ENCODE data around the gene HLA-DQA2. TPM values are rescaled to one million over a fixed set of nuclear protein-coding genes. Genes with fewer than 3 reads are reported as not detected.
"Not testable (repeated sequence)": the region's sequence is repeated elsewhere in the genome, so short reads cannot be mapped to it uniquely, and the experiment has no call there.

HLA-DQA2 gene
- total and polyA plus RNA-seq, 2 of the 13 experiments (the other 11 are each of a cell fraction or from before 2014, with no cell fraction given) = not detected

GRCh38 chr6:32703347-32703746 is 37.8 kb upstream of the HLA-DQA2 start (continued):
- no peak for TF ChIP-seq KDM6A (CRISPR knock-in tag; IDR thresholded peaks at IDR 0.05; ENCODE audit: low read depth)
- no peak for TF ChIP-seq SMARCC2 (IDR thresholded peaks at IDR 0.05)
- TF ChIP-seq ZNF253 (CRISPR knock-in tag; IDR thresholded peaks at IDR 0.05; ENCODE audit: borderline replicate concordance) = no peak
- TF ChIP-seq REPIN1 (CRISPR knock-in tag; IDR thresholded peaks at IDR 0.05; ENCODE audit: borderline replicate concordance, low read depth) = no peak
- no peak for TF ChIP-seq TMF1 (CRISPR knock-in tag; IDR thresholded peaks at IDR 0.05; ENCODE audit: low read depth)

DNA sequence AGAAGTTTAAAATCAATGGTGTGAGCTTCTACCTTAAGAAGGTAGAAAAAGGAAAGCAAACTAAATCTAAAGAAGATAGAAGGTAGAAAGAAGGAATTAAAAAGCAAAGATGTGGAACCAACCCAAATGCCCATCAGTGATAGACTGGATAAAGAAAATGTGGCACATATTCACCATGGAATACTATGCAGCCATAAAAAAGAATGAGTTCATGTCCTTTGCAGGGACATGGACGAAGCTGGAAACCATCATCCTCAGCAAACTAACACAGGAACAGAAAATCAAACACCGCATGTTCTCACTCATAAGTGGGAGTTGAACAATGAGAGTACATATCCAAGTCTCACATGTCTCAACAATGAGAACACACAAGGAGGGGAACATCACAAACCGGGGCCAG is 36.0 kb upstream of the HLA-DQA2 start:
- H3K4me2 ChIP-seq (ENCODE audit: low read depth, low read length); in situ Hi-C loops (cut with HindIII; ENCODE audit: extremely low pct_ligation_motif_present, low pct_unique_long_range_greater_than_20kb); CTCF ChIA-PET (ENCODE audit: low intra/inter-chr PET ratio, low total read pairs); FAIRE-seq; H3K27ac ChIP-seq (ENCODE audit: extremely low read length, insufficient read depth, low read length); H3K4me3 ChIP-seq (replicated peaks in 1 of 3; ENCODE audit: insufficient read depth in 1 of 3, low read depth in 2 of 3, low read length in 3 of 3); H4K20me1 ChIP-seq (ENCODE audit: insufficient read depth, low read length); intact Hi-C loops (cut with micrococcal nuclease; ENCODE audit: unreplicated experiment); H3K9me3 ChIP-seq (ENCODE audit: low read length); POLR2A ChIA-PET; H3K79me2 ChIP-seq (ENCODE audit: insufficient read depth, low read length); DNase-seq (ENCODE audit: low spot score); H2AFZ ChIP-seq (ENCODE audit: low read length); BruUV-seq (replicated peaks); H3K4me1 ChIP-seq (ENCODE audit: insufficient read depth, low read length); ATAC-seq; H3K27me3 ChIP-seq (ENCODE audit: control insufficient read depth in 1 of 2, insufficient read depth in 2 of 2, low read length in 2 of 2); H3K36me3 ChIP-seq (replicated peaks in 1 of 2; ENCODE audit: control insufficient read depth in 1 of 2, insufficient read depth in 2 of 2, low read length in 2 of 2); H3K9ac ChIP-seq (ENCODE audit: insufficient read depth, low read depth, low read length): not testable (repeated sequence)
- 37% methylated on average over 3 of the region's 3 CpGs for WGBS (ENCODE audit: low lambda C conversion rate)

- ATAC-seq (no peak), DNase-seq (ENCODE audit: low spot score) (no peak), FAIRE-seq (no peak)
- Histone ChIP-seq H3K4me3 (replicated peaks in 1 of 3; ENCODE audit: insufficient read depth in 1 of 3, low read depth in 2 of 3, low read length in 3 of 3) (no peak overlapping the region), H3K79me2 (ENCODE audit: insufficient read depth, low read length) (no peaks in the 10 kb centered on the region), H4K20me1 (ENCODE audit: insufficient read depth, low read length) (no peaks in the 10 kb centered on the region), H3K36me3 (replicated peaks in 1 of 2; ENCODE audit: control insufficient read depth in 1 of 2, insufficient read depth in 2 of 2, low read length in 2 of 2) (no peaks in the 10 kb centered on the region), H3K4me2 (ENCODE audit: low read depth, low read length) (no peak overlapping the region), H3K27ac (ENCODE audit: extremely low read length, insufficient read depth, low read length) (no peak overlapping the region), H3K9ac (ENCODE audit: insufficient read depth, low read depth, low read length) (no peak overlapping the region), H2AFZ (ENCODE audit: low read length) (no peak overlapping the region), H3K9me3 (ENCODE audit: low read length) (no peaks in the 10 kb centered on the region), H3K27me3 (ENCODE audit: control insufficient read depth in 1 of 2, insufficient read depth in 2 of 2, low read length in 2 of 2) (peaks cover 0 to 19% of the 10 kb centered on the region in 2 experiments; a peak in 1 of 5 replicates), H3K4me1 (ENCODE audit: insufficient read depth, low read length) (no peaks in the 10 kb centered on the region)
- intact Hi-C loops (cut with micrococcal nuclease; ENCODE audit: unreplicated experiment) (no loop called here), in situ Hi-C loops (cut with HindIII; ENCODE audit: extremely low pct_ligation_motif_present, low pct_unique_long_range_greater_than_20kb) (no loop called here)
- no TSS peak for BruUV-seq (replicated peaks)
- TF ChIP-seq TRIM22 (IDR thresholded peaks at IDR 0.05) (no peak), ZNF580 (CRISPR knock-in tag; IDR thresholded peaks at IDR 0.05; ENCODE audit: borderline replicate concordance, low read depth) (no peak), SUZ12 (IDR thresholded peaks at IDR 0.05; ENCODE audit: low read depth, low read length) (no peak), MEF2D (CRISPR knock-in tag; IDR thresholded peaks at IDR 0.05) (no peak), KLF15 (CRISPR knock-in tag; IDR thresholded peaks at IDR 0.05; ENCODE audit: borderline replicate concordance) (no peak)
- CTCF ChIA-PET (ENCODE audit: low intra/inter-chr PET ratio, low total read pairs) = no interaction called here
- POLR2A ChIA-PET = no interaction called here
These were observed 31.6 kb upstream of the HLA-DQA2 start for GRCh38 chr6:32709625-32710024.

Data from HepG2 (cell line).